HCEC 1CT (cell line): ENCODE measurements around the gene USP2.

Source experiments
- DNase-seq: peaks from one replicate; pipeline ENCODE4 v3.0.0-alpha.2; 2017

Gene USP2, protein sequence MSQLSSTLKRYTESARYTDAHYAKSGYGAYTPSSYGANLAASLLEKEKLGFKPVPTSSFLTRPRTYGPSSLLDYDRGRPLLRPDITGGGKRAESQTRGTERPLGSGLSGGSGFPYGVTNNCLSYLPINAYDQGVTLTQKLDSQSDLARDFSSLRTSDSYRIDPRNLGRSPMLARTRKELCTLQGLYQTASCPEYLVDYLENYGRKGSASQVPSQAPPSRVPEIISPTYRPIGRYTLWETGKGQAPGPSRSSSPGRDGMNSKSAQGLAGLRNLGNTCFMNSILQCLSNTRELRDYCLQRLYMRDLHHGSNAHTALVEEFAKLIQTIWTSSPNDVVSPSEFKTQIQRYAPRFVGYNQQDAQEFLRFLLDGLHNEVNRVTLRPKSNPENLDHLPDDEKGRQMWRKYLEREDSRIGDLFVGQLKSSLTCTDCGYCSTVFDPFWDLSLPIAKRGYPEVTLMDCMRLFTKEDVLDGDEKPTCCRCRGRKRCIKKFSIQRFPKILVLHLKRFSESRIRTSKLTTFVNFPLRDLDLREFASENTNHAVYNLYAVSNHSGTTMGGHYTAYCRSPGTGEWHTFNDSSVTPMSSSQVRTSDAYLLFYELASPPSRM

DNA sequence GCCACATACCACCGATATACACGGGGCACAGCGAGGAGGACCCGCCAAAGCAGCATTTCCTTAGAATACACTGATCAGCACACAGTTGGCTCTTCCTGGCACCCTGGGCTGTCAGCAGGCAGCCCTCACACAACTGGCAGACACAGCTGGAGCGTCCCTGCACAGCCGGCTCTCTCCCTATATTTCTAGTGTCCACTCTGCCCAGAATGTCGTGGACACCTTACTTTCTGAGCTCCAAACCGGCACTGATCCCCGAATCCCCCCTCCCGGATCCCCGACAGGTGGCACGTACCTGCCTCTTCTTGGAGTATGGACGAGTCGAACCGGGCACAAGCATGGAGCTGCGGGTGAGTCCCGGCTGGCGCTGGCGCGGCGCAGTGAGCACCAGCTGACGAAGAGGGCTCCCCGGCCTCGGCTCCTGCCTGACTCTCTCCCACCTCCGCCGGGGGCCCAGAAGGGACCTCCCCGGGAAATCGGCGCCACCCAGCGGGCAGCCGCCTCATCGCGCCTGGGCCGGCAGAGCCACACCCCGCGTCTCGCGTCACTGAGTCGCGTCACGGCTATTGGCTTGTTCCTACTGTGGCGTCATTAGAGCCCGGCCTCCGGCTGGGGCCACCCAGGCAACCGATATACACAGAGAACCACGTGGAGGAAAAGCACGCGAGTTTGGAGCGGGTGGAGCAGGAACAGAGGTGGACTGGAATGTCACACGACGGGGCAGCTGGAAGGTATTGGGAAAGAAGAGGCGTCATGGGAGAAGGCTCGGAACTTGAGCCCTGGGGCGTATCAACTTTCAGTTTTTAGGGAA is at the start of gene USP2:
Gene USP2 (minus strand): TSS at position 510 of the 808 bp plus-strand sequence. CDS start 8,210 bp downstream, outside the sequence.
- DNase-seq, result peak; percentile 94

GRCh38 chr11:119427279-119427678 is 45.8 kb upstream of the USP2 start:
- DNase-seq, result no peak

GRCh38 chr11:119426142-119426541 is 44.7 kb upstream of the USP2 start:
- no peak for DNase-seq

DNA sequence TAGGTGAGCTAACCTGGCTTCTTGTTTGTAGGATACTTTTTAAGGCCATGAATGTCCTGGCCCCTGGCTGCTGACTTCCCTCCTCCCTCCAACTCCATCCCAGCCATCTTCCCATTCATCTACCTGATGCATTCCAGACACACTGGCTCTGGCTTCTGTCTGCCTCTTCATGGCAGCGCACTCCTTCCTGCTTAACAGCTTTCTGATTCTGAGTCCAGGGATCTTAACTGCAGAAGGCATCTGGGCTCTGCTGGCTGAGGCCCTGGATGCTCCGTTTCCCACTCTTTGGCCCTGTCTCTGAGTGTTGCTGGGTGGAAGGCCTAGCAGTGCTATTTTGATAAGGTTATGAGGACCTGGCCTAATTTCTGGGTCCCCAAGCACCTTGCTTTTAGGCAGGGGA is 43.3 kb upstream of the USP2 start:
- no peak for DNase-seq

- no peak for DNase-seq
Measured at GRCh38 chr11:119424276-119424675, 42.8 kb upstream of the USP2 start.

DNA sequence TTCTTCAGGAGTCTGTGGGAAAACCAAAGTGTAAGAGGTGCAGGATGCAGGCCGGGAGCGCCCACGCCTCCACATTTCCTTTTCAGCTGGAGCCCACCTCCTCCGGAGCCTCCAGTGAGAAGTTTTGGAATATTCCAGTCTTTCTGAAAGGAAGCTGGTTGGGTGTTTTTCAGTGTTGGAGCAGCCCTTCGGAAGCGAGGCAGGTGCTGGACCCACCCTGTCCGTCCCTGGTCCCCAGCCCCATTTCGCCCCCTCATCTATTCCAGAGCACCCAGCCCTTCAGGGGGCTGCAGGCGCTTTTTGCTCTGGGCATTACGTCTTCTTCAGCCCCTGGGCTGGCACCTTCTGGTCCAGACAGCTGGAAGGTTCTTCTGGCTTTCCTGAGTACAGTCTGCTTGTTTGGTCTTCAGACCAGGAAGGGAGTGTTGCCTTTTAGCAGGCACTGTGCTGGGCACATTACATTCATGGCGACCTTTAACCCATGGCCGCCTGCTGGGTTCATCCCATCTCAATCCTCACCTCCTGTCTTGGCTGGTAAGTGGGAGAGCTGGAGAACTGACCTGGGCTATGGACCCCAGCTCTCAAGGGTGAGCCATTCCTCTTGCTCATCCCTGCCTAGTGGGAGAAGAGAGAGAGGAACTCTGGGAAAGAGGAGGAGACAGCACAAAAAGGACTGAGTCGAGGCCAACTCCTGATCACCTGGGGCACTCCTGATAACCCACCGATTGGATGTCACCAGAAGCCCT is 42.2 kb upstream of the USP2 start:
- DNase-seq, result no peak

DNA sequence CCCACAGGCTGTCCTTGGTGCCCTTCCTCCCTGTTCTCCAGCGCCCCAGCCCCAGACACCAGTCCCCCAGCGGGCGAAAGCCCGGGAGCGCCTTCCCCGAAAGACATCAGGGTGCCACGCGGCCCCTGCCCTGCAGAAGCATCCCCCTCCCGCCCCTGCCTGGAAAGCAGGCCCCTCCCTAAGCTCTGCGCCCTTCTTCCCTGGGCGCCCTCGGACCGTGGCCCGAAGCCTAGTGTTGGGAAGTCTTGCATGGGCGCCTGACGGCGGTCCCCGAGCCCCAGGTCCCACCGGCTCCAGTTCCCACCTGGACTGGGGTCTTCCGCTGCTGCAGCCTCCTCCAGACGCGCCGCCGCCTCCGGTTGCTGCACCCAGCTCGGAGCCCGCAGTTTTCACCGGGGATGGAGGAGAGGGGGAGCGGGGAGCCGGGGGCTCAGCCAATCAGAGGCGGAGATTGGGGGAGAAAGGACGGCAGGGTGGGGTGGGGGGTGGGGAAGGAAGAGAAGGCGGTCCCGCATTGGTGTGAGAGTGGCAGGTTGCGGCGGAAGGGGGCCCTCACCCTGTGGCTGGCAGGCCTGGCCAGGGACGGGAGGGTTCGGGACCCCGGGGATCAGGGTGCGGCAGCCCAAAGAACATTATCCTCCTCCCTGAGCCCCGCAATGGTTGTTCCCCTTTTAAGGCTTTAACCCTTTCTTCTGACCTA is 41.5 kb upstream of the USP2 start, which contains the start of gene THY1:
Gene THY1 (minus strand): TSS at position 364 of the 700 bp plus-strand sequence. CDS start 2,267 bp downstream, outside the sequence.
- DNase-seq, result peak; percentile 62

GRCh38 chr11:119421941-119422808 is 40.7 kb upstream of the USP2 start:
- peak; percentile 34 for DNase-seq

DNA sequence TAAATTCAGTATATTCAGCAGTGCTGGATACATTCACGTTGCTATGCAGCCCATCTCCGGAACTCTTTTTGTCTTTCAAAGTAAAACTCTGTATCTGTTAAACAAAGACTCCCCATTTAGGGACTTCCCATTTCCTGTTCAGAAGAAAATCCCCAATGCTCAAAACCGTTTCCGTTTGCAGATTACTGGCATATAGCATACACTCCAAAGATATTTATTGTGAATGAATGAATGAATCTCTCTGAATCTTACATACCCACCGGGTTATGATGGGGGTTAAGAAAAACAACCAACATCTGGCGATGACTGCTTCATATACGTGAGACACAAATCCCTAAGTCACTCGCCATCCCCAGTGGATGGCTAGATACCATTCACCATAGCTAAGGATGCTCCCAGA is 39.9 kb upstream of the USP2 start:
- peak; percentile 23 for DNase-seq

- DNase-seq, result no peak
Measured at GRCh38 chr11:119420631-119421030, 39.1 kb upstream of the USP2 start.

DNA sequence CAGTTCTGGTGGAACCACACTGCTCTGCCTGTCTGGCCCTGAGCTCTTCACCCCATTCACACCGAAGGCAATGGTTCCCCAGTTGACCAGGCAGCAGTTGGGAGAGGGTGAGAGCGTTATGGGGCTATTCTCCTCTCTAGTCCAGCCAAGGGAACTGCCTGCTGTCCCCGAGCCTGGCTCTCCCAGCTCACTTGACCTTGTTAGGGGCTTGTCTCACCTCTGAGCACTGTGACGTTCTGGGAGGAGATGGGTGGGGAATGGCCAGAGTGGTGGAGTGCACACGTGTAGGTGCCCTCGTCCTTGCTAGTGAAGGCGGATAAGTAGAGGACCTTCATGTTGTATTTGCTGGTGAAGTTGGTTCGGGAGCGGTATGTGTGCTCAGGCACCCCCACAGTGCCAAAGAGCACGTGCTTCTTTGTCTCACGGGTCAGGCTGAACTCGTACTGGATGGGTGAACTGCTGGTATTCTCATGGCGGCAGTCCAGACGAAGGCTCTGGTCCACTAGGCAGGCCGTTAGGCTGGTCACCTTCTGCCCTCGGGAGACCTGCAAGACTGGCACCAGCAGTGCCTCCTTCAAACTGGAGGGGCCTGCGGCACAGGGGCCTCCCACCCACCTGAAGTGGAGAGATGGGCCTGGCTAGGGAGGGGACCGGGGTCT is 38.5 kb upstream of the USP2 start:
- DNase-seq, result no peak

DNA sequence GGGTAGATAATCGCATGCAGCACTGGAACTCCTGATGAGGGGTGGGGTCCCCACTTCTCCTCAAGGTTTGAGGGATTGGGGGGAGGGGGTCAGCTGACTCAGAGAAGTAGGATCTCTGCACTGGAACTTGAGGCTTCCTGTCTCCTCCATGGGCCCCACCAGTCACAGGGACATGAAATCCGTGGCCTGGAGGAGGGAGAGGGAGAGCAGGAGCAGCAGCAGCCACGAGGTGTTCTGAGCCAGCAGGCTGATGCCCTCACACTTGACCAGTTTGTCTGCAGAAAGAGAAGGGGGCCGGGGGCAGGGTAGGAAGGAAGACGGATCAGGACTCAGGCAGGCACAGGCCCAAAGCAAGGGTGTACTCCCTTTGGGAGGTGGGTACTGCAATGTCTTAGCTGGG is 37.8 kb upstream of the USP2 start:
- DNase-seq, result no peak

GRCh38 chr11:119418759-119419158 is 37.3 kb upstream of the USP2 start:
- DNase-seq, result no peak

GRCh38 chr11:119417726-119418540 is 36.4 kb upstream of the USP2 start:
- DNase-seq, result peak; percentile 89

DNA sequence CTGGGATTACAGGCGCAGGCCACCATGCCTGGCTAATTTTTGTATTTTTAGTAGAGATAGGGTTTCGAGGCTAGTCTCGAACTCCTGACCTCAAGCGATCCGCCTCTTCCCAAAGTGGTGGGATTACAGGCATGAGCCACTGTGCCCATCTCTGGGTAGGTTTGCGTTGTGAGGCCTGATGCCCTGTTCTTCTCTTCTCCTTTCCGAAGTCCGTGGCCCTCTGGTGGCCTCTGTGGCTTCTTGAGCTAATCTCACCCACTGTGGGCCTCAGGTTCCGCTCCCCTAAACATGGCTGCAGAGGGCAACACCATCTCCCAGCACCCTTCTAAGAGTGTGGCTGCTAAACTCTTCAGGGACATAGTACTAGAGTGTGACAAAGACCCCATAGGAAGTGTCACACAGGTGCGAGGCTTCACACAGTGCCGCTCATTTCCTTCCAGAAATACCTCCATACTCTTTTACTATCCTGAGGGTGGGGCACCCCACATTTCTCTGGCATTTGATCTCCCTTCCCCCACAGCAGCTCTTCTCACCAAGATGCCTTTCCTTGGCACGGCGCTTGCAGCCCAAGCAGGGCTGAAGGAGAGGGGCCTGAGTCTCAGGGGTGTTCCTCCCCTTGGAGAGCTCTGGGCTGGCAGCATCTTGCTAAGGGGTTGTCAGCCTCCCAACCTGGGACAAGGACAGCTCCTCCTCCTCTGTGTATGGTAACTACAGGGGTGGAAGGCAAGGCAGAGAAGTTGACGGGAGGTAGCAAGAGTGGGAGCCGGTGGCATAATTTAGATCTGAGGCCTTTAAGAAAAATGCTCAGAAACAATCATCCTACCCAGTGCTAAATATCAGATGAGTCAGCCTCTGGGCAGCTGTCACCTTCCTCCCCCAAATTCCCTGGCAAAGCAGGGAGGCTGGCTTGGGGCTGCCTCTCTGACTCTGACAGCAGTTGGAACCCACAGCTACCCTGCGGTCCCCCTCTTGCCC is 35.4 kb upstream of the USP2 start:
- peak; percentile 63 for DNase-seq

- DNase-seq, result no peak
Measured at GRCh38 chr11:119415966-119416365, 34.5 kb upstream of the USP2 start.

DNA sequence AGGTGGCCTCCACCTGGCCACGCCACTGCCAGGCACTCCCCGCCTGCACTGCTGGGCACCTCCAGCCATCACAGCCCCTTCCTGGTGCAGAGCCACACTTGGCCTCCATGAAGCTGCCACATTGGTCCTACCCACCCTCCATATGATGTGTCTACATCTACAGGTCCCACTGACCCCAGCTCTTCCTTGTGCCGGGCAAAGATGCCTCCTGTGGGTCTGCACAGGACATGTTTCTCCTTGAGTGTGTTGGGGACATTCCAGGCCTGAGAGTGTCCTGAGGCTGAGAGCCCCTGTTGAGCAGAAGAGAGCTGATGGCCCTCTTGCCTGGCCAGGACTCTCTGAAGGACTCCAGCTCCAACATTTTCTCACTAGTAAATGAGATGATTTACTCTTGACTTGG is 34.0 kb upstream of the USP2 start:
- no peak for DNase-seq

DNA sequence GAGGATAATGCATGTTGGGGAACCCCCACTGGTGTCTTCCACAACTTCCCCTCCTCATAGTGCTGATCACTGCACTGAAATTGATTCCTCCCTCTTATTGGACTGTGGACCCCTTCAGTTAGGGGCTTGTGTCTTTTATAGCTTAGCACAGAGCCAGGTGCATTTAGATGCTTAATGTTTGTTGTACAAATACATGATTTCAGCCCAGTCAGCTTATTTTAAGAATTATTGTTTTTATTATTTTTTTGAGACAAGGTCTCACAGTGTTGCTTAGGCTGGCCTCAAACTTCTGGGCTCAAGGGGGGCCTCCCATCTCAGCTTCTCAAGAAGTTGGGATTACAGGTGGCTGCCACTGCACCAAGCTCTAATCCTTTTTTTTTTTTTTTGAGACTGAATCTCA is 33.2 kb upstream of the USP2 start:
- DNase-seq, result no peak
